PFSK-1 (cell line): Measurements from ENCODE around the gene LMO7.

Experiments used
- FOXP2 ChIP-seq: optimal IDR thresholded peaks from 2 replicates; pipeline ENCODE3; 2011; ENCODE audit warnings: borderline replicate concordance, control low read depth, inconsistent platforms; ENCODE audit not compliant: insufficient read depth; ENCODE audit errors: extremely low read length, extremely low read depth
- POLR2AphosphoS5 ChIP-seq: IDR thresholded peaks from 2 replicates; pipeline ENCODE4 v1.6.1; 2012; ENCODE audit warnings: low read depth, mild to moderate bottlenecking, control low read depth, low read length, moderate library complexity
- SIN3A ChIP-seq: IDR thresholded peaks from 2 replicates; pipeline ENCODE4 v1.6.1; 2012; ENCODE audit warnings: mild to moderate bottlenecking, low read length, moderate library complexity, borderline replicate concordance; ENCODE audit not compliant: insufficient read depth
- TAF1 ChIP-seq: IDR thresholded peaks from 2 replicates; pipeline ENCODE4 v1.6.1; 2012; ENCODE audit warnings: low read length, control low read depth, borderline replicate concordance; ENCODE audit not compliant: insufficient read depth
- TF ChIP-seq, protein P1 (sequence below), 2 experiments: IDR thresholded peaks; 2 replicates each; pipeline versions ENCODE4 v1.6.1 to v1.8.0; 2011 to 2012; ENCODE audit warnings: low read depth in 2 of 2, low read length in 2 of 2, control low read depth in 1 of 2, inconsistent platforms in 1 of 2, mild to moderate bottlenecking in 1 of 2, moderate library complexity in 1 of 2; ENCODE audit not compliant: insufficient read depth in 1 of 2

LMO7 gene

DNA sequence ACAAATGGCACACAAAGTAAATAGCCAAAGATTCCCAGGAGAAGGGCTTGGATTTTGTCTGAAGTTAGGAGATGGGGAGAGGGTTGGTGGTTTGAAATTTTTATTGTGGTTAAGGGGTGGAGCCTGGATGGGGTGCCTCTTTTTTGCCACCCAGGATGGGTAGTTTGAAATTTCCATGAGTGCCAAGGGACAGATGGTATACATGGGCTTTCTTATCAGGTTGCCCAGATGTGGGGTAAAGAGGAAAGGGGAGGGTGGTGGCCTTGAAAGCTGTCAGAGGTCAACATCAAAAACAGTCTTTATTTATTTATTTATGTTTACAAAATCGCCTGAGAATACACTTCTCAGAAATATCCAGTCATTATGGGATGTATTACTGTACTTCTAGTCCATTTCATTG is 46.2 kb downstream of the LMO7 start:
- TF ChIP-seq FOXP2, result no peak
- no peak for TF ChIP-seq POLR2AphosphoS5
- TF ChIP-seq SIN3A, result no peak
- TF ChIP-seq TAF1, result no peak
- TF ChIP-seq, protein P1, sequence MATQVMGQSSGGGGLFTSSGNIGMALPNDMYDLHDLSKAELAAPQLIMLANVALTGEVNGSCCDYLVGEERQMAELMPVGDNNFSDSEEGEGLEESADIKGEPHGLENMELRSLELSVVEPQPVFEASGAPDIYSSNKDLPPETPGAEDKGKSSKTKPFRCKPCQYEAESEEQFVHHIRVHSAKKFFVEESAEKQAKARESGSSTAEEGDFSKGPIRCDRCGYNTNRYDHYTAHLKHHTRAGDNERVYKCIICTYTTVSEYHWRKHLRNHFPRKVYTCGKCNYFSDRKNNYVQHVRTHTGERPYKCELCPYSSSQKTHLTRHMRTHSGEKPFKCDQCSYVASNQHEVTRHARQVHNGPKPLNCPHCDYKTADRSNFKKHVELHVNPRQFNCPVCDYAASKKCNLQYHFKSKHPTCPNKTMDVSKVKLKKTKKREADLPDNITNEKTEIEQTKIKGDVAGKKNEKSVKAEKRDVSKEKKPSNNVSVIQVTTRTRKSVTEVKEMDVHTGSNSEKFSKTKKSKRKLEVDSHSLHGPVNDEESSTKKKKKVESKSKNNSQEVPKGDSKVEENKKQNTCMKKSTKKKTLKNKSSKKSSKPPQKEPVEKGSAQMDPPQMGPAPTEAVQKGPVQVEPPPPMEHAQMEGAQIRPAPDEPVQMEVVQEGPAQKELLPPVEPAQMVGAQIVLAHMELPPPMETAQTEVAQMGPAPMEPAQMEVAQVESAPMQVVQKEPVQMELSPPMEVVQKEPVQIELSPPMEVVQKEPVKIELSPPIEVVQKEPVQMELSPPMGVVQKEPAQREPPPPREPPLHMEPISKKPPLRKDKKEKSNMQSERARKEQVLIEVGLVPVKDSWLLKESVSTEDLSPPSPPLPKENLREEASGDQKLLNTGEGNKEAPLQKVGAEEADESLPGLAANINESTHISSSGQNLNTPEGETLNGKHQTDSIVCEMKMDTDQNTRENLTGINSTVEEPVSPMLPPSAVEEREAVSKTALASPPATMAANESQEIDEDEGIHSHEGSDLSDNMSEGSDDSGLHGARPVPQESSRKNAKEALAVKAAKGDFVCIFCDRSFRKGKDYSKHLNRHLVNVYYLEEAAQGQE (IDR thresholded peaks at IDR 0.05; ENCODE audit: insufficient read depth in 1 of 2, low read depth in 2 of 2, low read length in 2 of 2), result no peak

DNA sequence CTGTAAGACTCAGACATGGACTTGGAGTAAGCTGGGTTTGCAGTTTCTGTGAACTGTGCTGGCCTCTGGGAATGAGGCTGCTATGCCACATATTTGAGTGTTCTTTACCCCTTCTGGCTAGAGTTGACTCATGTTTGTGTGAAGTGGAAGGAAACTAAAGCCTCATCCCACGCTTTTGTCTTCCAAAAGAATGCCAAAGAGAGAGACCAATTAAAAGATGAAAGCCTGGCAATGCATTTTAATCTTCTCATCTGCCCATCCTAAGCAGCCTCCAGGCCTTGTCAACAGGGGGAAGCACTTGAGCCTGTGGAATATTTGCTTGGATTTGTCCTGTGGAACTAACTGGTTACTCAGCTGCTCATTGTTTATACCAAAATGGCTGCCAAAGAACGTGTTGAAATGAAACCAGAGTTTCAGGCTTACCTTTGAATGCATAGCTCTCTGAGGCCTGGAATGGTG is 49.1 kb downstream of the LMO7 start:
- TF ChIP-seq, protein P1 (IDR thresholded peaks at IDR 0.05; ENCODE audit: insufficient read depth in 1 of 2, low read depth in 2 of 2, low read length in 2 of 2), result no peak
- TF ChIP-seq POLR2AphosphoS5 (no peak), FOXP2 (no peak), TAF1 (no peak), SIN3A (no peak)

DNA sequence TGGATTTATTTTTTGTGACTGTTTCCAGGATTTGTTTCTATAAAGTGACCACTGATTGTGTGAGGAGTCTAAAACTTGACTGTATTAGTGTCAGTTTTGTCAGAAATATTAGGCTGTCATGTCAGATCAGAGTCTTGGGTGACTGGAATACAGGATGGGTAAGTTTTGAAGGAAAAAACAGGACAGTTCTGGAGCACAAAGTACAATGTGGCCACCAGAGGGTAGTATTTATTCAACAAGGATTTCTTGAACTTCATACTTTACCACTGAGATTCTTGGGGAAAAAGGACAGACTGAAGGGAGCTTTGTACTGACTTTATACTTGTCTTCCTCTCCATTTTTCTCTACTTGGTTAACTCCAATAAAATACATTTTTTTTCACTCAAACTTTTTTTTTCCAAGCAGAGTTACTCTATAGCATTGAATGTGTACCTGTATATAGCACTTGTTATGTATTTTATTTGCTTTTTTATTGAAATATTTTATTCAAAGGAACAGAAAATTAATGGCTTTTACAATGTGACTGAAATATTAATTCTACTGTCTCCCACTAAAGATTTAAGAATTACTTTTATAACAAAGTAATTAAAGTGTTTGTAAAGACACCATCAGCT is 51.1 kb downstream of the LMO7 start:
- TF ChIP-seq TAF1 (no peak), POLR2AphosphoS5 (no peak), SIN3A (no peak), FOXP2 (no peak)
- TF ChIP-seq, protein P1 (IDR thresholded peaks at IDR 0.05; ENCODE audit: insufficient read depth in 1 of 2, low read depth in 2 of 2, low read length in 2 of 2), result no peak

DNA sequence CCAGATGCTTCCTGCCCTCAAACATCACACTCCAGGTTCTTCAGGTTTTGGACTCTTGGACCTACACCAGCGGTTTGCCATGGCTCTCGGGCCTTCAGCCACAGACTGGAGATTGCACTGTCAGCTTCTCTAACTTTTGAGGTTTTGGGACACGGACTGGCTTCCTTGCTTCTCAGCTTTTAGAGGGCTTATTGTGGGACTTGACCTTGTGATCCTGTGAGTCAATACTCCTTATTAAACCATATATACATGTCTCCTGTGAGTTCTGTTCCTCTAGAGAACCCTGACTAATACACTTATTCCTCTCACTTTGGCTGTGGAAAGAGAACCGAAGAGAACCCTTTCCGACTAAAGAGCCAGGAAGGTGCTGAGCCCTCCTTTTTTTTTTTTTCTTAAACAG is 53.6 kb downstream of the LMO7 start:
- TF ChIP-seq, protein P1 (IDR thresholded peaks at IDR 0.05; ENCODE audit: insufficient read depth in 1 of 2, low read depth in 2 of 2, low read length in 2 of 2), result no peak
- no peak for TF ChIP-seq SIN3A
- TF ChIP-seq TAF1, result no peak
- TF ChIP-seq FOXP2, result no peak
- no peak for TF ChIP-seq POLR2AphosphoS5
